GM12892 (cell line): ENCODE results near the gene CLEC3B.

Source experiments
- POLR2A ChIP-seq: IDR thresholded peaks from 2 replicates; pipeline ENCODE4 v1.6.1; 2011; ENCODE audit warnings: low read depth, low read length, control low read depth
- POLR2AphosphoS5 ChIP-seq: IDR thresholded peaks from 2 replicates; pipeline ENCODE4 v1.6.1; 2011; ENCODE audit warnings: low read depth, low read length, control low read depth

GRCh38 chr3:44995142-44995770 lies 30.8 kb upstream of the CLEC3B start:
- no peak for TF ChIP-seq POLR2A
- no peak for TF ChIP-seq POLR2AphosphoS5
